ENCODE measurements around the gene SH2B3.
A peak's percentile ranks its signal among the peaks of the same experiment; 100 is the strongest.
"Not testable (repeated sequence)": the region's sequence is repeated elsewhere in the genome, so short reads cannot be mapped to it uniquely, and the experiment has no call there.

SH2B3 gene

GRCh38 chr12:111387747-111388323 is 17.9 kb upstream of the SH2B3 start:
- peak; percentile 53 for DNase-seq

- peak; percentile 64 for DNase-seq
Observed at GRCh38 chr12:111389635-111390034, 16.1 kb upstream of the SH2B3 start.

GRCh38 chr12:111390910-111391309 is 14.8 kb upstream of the SH2B3 start:
- peak; percentile 9 for DNase-seq

GRCh38 chr12:111393700-111394300 is 11.9 kb upstream of the SH2B3 start:
- peak; percentile 94 for DNase-seq

GRCh38 chr12:111394480-111394879 is 11.2 kb upstream of the SH2B3 start:
- DNase-seq, result no peak

- no peak for DNase-seq
Observed at GRCh38 chr12:111395336-111396187, 10.2 kb upstream of the SH2B3 start.

GRCh38 chr12:111396271-111396670 is 9.5 kb upstream of the SH2B3 start:
- not testable (repeated sequence) for DNase-seq

- peak; percentile 76 for DNase-seq
Observed at GRCh38 chr12:111396726-111397445, 8.8 kb upstream of the SH2B3 start.

- peak; percentile 81 for DNase-seq
Observed at GRCh38 chr12:111398530-111398929, 7.2 kb upstream of the SH2B3 start.

GRCh38 chr12:111399741-111400404 is 5.8 kb upstream of the SH2B3 start:
- DNase-seq, result not testable (repeated sequence)

GRCh38 chr12:111401167-111401605 is 4.5 kb upstream of the SH2B3 start:
- no peak for DNase-seq

- not testable (repeated sequence) for DNase-seq
Observed at GRCh38 chr12:111402490-111402824, 3.3 kb upstream of the SH2B3 start.

GRCh38 chr12:111404362-111405148 is 1.2 kb upstream of the SH2B3 start:
- DNase-seq, result no peak

GRCh38 chr12:111405149-111405858 is 419 bp upstream of the SH2B3 start:
- peak; percentile 97 for DNase-seq

- DNase-seq, result peak; percentile 99
Observed at GRCh38 chr12:111406474-111407376, 1.0 kb downstream of the SH2B3 start.

GRCh38 chr12:111407377-111408115 is 1.8 kb downstream of the SH2B3 start:
- DNase-seq, result no peak

GRCh38 chr12:111408116-111408440 is 2.4 kb downstream of the SH2B3 start:
- DNase-seq, result no peak

GRCh38 chr12:111408686-111409402 is 3.1 kb downstream of the SH2B3 start:
- DNase-seq, result no peak

- no peak for DNase-seq
Observed at GRCh38 chr12:111409403-111409779, 3.7 kb downstream of the SH2B3 start.

Data from MV-4-11 (cell line).